ENCODE data around the gene OAF. TPM values are rescaled to one million over a fixed set of nuclear protein-coding genes. Genes with fewer than 3 reads are reported as not detected.
"Not testable (repeated sequence)": the region's sequence is repeated elsewhere in the genome, so short reads cannot be mapped to it uniquely, and the experiment has no call there.

Gene OAF
- total RNA-seq, 1 donor from 2014 or later, result 9.0 TPM

- Histone ChIP-seq H3K36me3 (ENCODE audit: control insufficient read depth, insufficient read depth, low read length) (no peaks in the 10 kb centered on the region), H3K27me3 (ENCODE audit: control insufficient read depth, insufficient read depth, low read length) (peaks cover 4% of the 10 kb centered on the region), H3K4me3 (ENCODE audit: low read depth, low read length) (no peak overlapping the region)
- DNase-seq (ENCODE audit: low read depth) (peak; percentile 85), FAIRE-seq (no peak)
- TF ChIP-seq CTCF (IDR thresholded peaks at IDR 0.05; ENCODE audit: insufficient read depth, low read length, severe bottlenecking), result no peak
These were observed 37.9 kb downstream of the OAF start for GRCh38 chr11:120248551-120249278.

- DNase-seq (ENCODE audit: low read depth), result no peak
- H3K4me3 ChIP-seq (ENCODE audit: low read depth, low read length), result no peak overlapping the region
These were observed 38.7 kb downstream of the OAF start for GRCh38 chr11:120249279-120250262.

GRCh38 chr11:120253377-120253776, 42.5 kb downstream of the OAF start:
- not testable (repeated sequence) for FAIRE-seq; H3K36me3 ChIP-seq (ENCODE audit: control insufficient read depth, insufficient read depth, low read length); H3K4me3 ChIP-seq (ENCODE audit: low read depth, low read length); DNase-seq (ENCODE audit: low read depth)
- H3K27me3 ChIP-seq (ENCODE audit: control insufficient read depth, insufficient read depth, low read length), result peaks cover 25% of the 10 kb centered on the region

More at GRCh38 chr11:120249279-120250262, 38.7 kb downstream of the OAF start:
- Histone ChIP-seq H3K27me3 (ENCODE audit: control insufficient read depth, insufficient read depth, low read length) (peaks cover 6% of the 10 kb centered on the region), H3K36me3 (ENCODE audit: control insufficient read depth, insufficient read depth, low read length) (no peaks in the 10 kb centered on the region)
- FAIRE-seq, result no peak
- no peak for TF ChIP-seq CTCF (IDR thresholded peaks at IDR 0.05; ENCODE audit: insufficient read depth, low read length, severe bottlenecking)

- FAIRE-seq (no peak), DNase-seq (ENCODE audit: low read depth) (no peak)
- Histone ChIP-seq H3K4me3 (ENCODE audit: low read depth, low read length) (no peak overlapping the region), H3K27me3 (ENCODE audit: control insufficient read depth, insufficient read depth, low read length) (peaks cover 25% of the 10 kb centered on the region), H3K36me3 (ENCODE audit: control insufficient read depth, insufficient read depth, low read length) (no peaks in the 10 kb centered on the region)
- no peak for TF ChIP-seq CTCF (IDR thresholded peaks at IDR 0.05; ENCODE audit: insufficient read depth, low read length, severe bottlenecking)
These were observed 44.1 kb downstream of the OAF start for GRCh38 chr11:120254788-120255518.

GRCh38 chr11:120255519-120255866, 44.7 kb downstream of the OAF start:
- no peak for TF ChIP-seq CTCF (IDR thresholded peaks at IDR 0.05; ENCODE audit: insufficient read depth, low read length, severe bottlenecking)

More at GRCh38 chr11:120255519-120255866, 44.7 kb downstream of the OAF start:
- Histone ChIP-seq H3K27me3 (ENCODE audit: control insufficient read depth, insufficient read depth, low read length) (peaks cover 25% of the 10 kb centered on the region), H3K36me3 (ENCODE audit: control insufficient read depth, insufficient read depth, low read length) (no peaks in the 10 kb centered on the region), H3K4me3 (ENCODE audit: low read depth, low read length) (no peak overlapping the region)
- no peak for DNase-seq (ENCODE audit: low read depth)
- FAIRE-seq, result no peak
